Ishikawa (cell line): ENCODE results near the gene GAL3ST1.
A peak's percentile ranks its signal among the peaks of the same experiment; 100 is the strongest.

Experiments
- CEBPB ChIP-seq: IDR thresholded peaks from 2 replicates; pipeline ENCODE4 v1.6.1; 2012
- CREB1 ChIP-seq: IDR thresholded peaks from 2 replicates; pipeline ENCODE4 v1.6.1; 2012; ENCODE audit warnings: low read depth
- EP300 ChIP-seq: IDR thresholded peaks from 2 replicates; pipeline ENCODE4 v1.6.1; 2012; ENCODE audit warnings: borderline replicate concordance
- MAX ChIP-seq: IDR thresholded peaks from 2 replicates; pipeline ENCODE4 v1.6.1; 2012
- NFIC ChIP-seq: IDR thresholded peaks from 2 replicates; pipeline ENCODE4 v1.6.1; 2012
- RAD21 ChIP-seq: IDR thresholded peaks from 2 replicates; pipeline ENCODE4 v1.6.1; 2012; ENCODE audit warnings: low read depth
- TAF1 ChIP-seq: IDR thresholded peaks from 2 replicates; pipeline ENCODE4 v1.6.1; 2012; ENCODE audit warnings: low read depth, mild to moderate bottlenecking
- USF1 ChIP-seq: IDR thresholded peaks from 2 replicates; pipeline ENCODE4 v1.6.1; 2012
- YY1 ChIP-seq: IDR thresholded peaks from 2 replicates; pipeline ENCODE4 v1.6.1; 2012; ENCODE audit warnings: low read depth

- TF ChIP-seq CEBPB: 0 out of 2 replicates have a peak, but pooled peaks have one; percentile 12
- TF ChIP-seq MAX: peak; percentile 98
- TF ChIP-seq EP300: peak; percentile 32; the same call in 1 of the 2 replicates
- peak; percentile 56 for TF ChIP-seq TAF1
- peak; percentile 52; the same call in 1 of the 2 replicates for TF ChIP-seq YY1
- no peak for TF ChIP-seq RAD21
- peak; percentile 9; the same call in 1 of the 2 replicates for TF ChIP-seq NFIC
- TF ChIP-seq USF1: peak; percentile 90
- TF ChIP-seq CREB1: peak; percentile 97
Measured at GRCh38 chr22:30591588-30592359, 17.3 kb upstream of the GAL3ST1 start, which contains the start of gene PES1.
